ENCODE results near the gene KIF3B.
"Not testable (repeated sequence)": the region's sequence is repeated elsewhere in the genome, so short reads cannot be mapped to it uniquely, and the experiment has no call there.

The KIF3B gene

GRCh38 chr20:32277361-32278198, at the start of gene KIF3B:
KIF3B (plus strand) TSS chr20:32277651; CDS start chr20:32309778, 32,127 bp downstream.
- peak; percentile 86 for DNase-seq

- no peak for DNase-seq
Observed at GRCh38 chr20:32227744-32228688, 49.4 kb upstream of the KIF3B start.

GRCh38 chr20:32229251-32229747, 48.2 kb upstream of the KIF3B start:
- DNase-seq = no peak

GRCh38 chr20:32230707-32231106, 46.7 kb upstream of the KIF3B start:
- no peak for DNase-seq

- DNase-seq = no peak
Observed at GRCh38 chr20:32231245-32231644, 46.2 kb upstream of the KIF3B start.

GRCh38 chr20:32231847-32232246, 45.6 kb upstream of the KIF3B start:
- DNase-seq = peak; percentile 25

GRCh38 chr20:32232326-32232886, 45.0 kb upstream of the KIF3B start:
- peak; percentile 32 for DNase-seq

- no peak for DNase-seq
Observed at GRCh38 chr20:32233286-32233685, 44.2 kb upstream of the KIF3B start.

GRCh38 chr20:32234135-32234808, 43.2 kb upstream of the KIF3B start:
- DNase-seq = no peak

- DNase-seq = no peak
Observed at GRCh38 chr20:32235331-32236047, 42.0 kb upstream of the KIF3B start.

GRCh38 chr20:32236048-32236533, 41.4 kb upstream of the KIF3B start:
- DNase-seq = no peak

- DNase-seq = no peak
Observed at GRCh38 chr20:32236819-32237218, 40.6 kb upstream of the KIF3B start.

GRCh38 chr20:32237419-32237818, 40.0 kb upstream of the KIF3B start:
- no peak for DNase-seq

- no peak for DNase-seq
Observed at GRCh38 chr20:32238483-32239425, 38.7 kb upstream of the KIF3B start.

- no peak for DNase-seq
Observed at GRCh38 chr20:32240205-32240604, 37.2 kb upstream of the KIF3B start.

- DNase-seq = no peak
Observed at GRCh38 chr20:32241807-32242206, 35.6 kb upstream of the KIF3B start.

GRCh38 chr20:32244150-32244823, 33.2 kb upstream of the KIF3B start:
- no peak for DNase-seq

GRCh38 chr20:32244959-32245358, 32.5 kb upstream of the KIF3B start:
- DNase-seq = no peak

- not testable (repeated sequence) for DNase-seq
Observed at GRCh38 chr20:32246208-32246607, 31.2 kb upstream of the KIF3B start.

- no peak for DNase-seq
Observed at GRCh38 chr20:32248043-32248442, 29.4 kb upstream of the KIF3B start.

Measured in activated naive CD4-positive, alpha-beta T cell treated with anti-CD3 and anti-CD28 coated beads, Interleukin-2, amount 50 U/mL, for 16 hours (primary cell).